Activated gamma-delta T cell treated with anti-CD3 and anti-CD28 coated beads, Interleukin-2, amount 50 U/mL, for 16 hours (primary cell): ENCODE results near the gene SEC14L5.
"Not testable (repeated sequence)": the region's sequence is repeated elsewhere in the genome, so short reads cannot be mapped to it uniquely, and the experiment has no call there.

Experiments
- DNase-seq: peaks from one replicate; pipeline ENCODE4 v3.0.0-alpha.2; 2020; ENCODE audit warnings: low read depth

SEC14L5 gene

DNA sequence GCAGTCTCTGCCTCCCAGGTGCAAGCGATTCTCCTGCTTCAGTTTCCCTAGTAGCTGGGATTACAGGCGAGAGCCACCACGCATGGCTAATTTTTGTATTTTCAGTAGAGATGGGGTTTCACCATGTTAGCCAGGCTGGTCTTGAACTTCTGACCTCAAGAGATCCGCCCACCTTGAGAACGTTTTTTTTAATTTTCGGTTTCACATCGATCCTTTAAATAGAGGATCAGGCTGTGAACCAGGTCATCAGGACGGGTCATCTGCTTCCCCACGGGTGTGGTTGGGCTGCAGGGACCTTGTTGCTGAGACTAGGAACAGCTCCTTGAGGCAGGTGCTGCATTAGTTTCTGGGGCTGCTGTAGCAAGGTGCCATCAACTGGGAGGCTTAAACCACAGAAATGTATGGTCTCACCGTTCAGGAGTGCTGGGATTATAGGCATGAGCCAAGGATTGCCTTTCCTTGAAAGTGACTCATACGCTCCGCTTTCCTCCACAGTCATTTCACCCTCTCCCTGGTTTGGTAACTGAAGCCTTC lies 83.5 kb downstream of the SEC14L5 start:
- no peak for DNase-seq

GRCh38 chr16:5042574-5043171 lies 84.5 kb downstream of the SEC14L5 start:
- no peak for DNase-seq

- no peak for DNase-seq
Measured at GRCh38 chr16:5044011-5044540, 85.9 kb downstream of the SEC14L5 start.

DNA sequence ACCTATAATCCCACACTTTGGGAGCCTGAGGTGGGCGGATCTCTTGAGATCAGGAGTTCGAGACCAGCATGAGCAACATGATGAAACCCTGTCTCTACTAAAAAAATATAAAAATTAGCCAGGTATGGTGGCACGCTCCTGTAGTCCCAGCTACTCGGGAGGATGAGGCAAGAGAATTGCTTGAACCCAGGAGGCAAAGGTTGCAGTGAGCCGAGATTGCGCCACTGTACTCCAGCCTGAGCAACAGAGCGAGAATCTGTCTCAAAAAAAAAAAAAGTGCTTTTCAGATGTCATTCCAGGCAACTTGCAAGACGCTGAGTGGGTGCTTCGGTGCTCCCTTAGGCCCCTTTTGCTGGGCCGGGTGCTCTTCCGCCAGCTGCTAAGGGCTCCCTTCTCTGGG lies 86.5 kb downstream of the SEC14L5 start:
- not testable (repeated sequence) for DNase-seq

DNA sequence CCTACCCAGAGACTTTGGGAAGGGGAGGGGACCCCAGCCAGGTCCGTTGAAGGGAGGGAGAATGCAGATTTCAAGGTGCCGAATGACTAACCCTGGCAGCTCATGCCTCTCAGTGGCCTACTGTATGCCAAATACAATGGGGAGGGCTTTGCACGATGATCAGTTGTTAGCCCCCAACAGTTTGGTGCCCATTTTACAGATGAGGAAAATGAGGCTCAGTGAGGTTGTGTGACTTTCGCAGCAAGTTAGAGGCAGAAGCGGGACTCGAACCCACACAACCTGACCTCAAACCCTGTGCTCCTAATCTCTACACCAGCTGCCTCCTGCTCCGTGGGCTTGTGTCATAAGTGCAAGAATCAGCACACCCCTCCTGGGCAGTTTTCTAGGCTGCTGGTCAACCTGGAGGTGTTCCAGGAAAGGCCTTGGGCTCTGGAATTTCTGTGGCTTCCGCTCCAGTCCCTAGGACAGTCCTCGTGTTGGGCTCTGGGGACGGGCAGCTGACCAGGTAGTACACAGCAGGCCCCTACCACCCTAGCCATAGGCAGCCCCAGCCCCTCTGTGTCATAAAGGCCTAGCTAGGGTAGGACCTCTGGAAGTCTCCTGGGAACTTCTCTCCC lies 87.5 kb downstream of the SEC14L5 start:
- DNase-seq, result no peak

- no peak for DNase-seq
Measured at GRCh38 chr16:5046914-5047313, 88.8 kb downstream of the SEC14L5 start.

- no peak for DNase-seq
Measured at GRCh38 chr16:5054876-5055865, 97.0 kb downstream of the SEC14L5 start.

DNA sequence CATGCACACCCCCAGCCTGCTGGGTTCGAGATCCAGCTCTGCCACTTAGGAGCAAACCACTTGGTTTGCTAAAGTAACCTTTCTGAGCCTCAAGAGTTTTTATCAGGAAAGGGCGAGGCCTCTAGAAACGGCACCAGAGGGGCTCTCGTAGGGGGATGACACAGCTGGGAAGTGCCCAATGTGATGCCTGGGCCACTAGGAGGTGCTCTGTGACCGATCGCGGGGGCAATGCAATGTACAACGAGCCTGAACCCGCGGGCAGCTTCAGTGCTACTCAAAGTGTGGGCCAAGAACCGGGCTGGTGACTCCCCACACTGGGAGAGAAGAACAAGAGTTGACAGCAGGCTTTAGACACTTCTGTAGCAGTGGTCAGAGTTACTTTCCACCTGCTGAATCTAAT lies 98.2 kb downstream of the SEC14L5 start:
- DNase-seq, result no peak

- no peak for DNase-seq
Measured at GRCh38 chr16:5058476-5058875, 100.3 kb downstream of the SEC14L5 start.

DNA sequence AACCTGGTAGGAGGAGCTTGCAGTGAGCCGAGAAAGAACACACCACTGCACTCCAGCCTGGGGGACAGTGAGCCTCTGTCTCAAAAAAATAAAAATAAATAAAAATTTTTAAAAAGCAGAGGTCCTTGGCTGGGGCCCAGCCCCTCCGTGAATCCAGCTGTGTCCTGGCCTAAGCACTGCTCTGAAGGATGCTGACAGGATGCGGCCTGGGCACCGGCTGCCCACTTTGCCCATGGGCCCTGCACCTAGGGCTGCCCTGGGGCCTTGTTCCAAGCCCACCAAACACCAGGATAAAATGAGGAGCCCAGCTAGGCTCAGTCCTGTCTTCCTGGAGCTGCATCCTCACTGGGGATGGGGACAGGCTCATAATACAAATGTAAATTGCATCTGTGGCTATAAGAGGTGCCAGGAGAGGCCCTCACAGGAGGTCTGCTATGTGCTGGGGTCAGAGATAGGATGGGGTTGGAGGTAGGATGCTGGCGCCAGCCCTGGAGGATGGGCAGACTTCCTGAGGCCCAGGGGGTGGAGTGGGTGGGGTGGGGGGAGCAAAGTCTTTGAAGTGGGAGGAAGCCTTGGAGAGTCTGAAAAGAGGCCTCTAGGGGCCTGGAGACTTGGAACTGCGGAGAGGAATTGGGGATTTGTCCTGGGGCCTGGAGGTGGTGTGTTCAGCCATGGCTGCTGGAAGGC lies 101.4 kb downstream of the SEC14L5 start:
- no peak for DNase-seq

- no peak for DNase-seq
Measured at GRCh38 chr16:5060073-5060641, 102.0 kb downstream of the SEC14L5 start.

- DNase-seq, result no peak
Measured at GRCh38 chr16:5062051-5062450, 103.9 kb downstream of the SEC14L5 start.

- no peak for DNase-seq
Measured at GRCh38 chr16:5062790-5063765, 104.9 kb downstream of the SEC14L5 start.

DNA sequence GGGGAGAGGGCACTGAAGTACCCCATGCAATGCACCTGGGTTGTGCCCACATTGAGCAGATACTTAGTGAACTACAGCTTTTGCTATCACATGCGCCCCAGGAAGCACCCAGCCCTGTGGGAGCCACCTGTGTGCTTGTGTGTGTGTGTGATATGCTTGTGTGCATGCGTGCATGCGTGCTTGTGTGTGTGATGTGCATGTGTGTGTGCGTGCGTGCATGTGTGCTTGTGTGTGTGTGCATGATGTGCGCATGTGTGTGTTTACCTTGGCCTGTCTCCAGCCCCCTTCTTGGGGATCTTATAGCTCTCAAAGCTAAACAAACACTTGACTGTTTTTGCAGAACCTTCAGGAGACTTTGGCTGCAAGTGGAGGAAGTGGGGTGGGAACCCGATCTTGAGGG lies 106.8 kb downstream of the SEC14L5 start:
- DNase-seq, result no peak

GRCh38 chr16:5065326-5065725 lies 107.2 kb downstream of the SEC14L5 start:
- DNase-seq, result no peak

GRCh38 chr16:5065813-5066212 lies 107.7 kb downstream of the SEC14L5 start, which contains the start of gene C16orf89:
TSS of gene C16orf89 (minus strand) at chr16:5065956. CDS start at chr16:5065908, 48 bp downstream.
- no peak for DNase-seq

DNA sequence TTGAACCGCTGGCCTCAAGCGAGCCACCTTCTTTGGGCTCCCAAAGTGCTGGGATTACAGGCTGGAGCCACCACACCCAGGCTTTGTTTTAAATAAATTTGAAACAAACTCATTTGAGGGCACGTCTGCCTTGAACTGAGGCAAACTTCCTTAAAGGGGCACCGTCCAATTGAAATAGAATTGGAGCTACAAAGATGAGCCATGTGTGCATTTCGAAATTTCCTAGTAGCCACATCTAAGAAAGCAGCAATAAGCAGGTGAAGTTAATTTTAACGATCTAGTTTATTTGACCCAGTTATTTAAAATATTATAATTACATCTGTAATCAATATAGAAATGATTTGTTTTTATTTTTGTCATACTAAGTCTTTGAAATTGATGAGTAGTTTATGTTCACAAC lies 108.4 kb downstream of the SEC14L5 start:
- no peak for DNase-seq
